Skeletal muscle tissue (tissue), 4 donors: ENCODE measurements around the gene PPP2R3C. TPM values are rescaled to one million over a fixed set of nuclear protein-coding genes. Genes with fewer than 3 reads are reported as not detected.
A peak's percentile ranks its signal among the peaks of the same experiment; 100 is the strongest.
"Not testable (repeated sequence)": the region's sequence is repeated elsewhere in the genome, so short reads cannot be mapped to it uniquely, and the experiment has no call there.

Experiments
- H3K27ac ChIP-seq: one replicate; pipeline ENCODE4 v1.7.0; 2013; ENCODE audit warnings: mild to moderate bottlenecking, low read depth, low read length, inconsistent platforms
- H3K27me3 ChIP-seq, 3 donors: one replicate each; pipeline ENCODE4 v1.7.0; 2013; ENCODE audit warnings: low read length in 3 of 3; ENCODE audit not compliant: control insufficient read depth in 3 of 3, insufficient read depth in 3 of 3
- H3K36me3 ChIP-seq, 3 donors: one replicate each; pipeline ENCODE4 v1.7.0; 2013; ENCODE audit warnings: low read length in 3 of 3; ENCODE audit not compliant: control insufficient read depth in 3 of 3, insufficient read depth in 3 of 3
- H3K4me1 ChIP-seq, 3 donors: one replicate each; pipeline ENCODE4 v1.7.0; 2013; ENCODE audit warnings: low read length in 3 of 3, mild to moderate bottlenecking in 3 of 3; ENCODE audit not compliant: control insufficient read depth in 3 of 3, insufficient read depth in 3 of 3
- H3K4me3 ChIP-seq, 3 donors: one replicate each; pipeline ENCODE4 v1.7.0; 2013; ENCODE audit warnings: low read length in 3 of 3
- H3K9ac ChIP-seq, 3 donors: one replicate each; pipeline ENCODE4 v1.7.0; 2013; ENCODE audit warnings: low read length in 3 of 3, mild to moderate bottlenecking in 3 of 3, moderate library complexity in 2 of 3, low read depth in 1 of 3
- H3K9me3 ChIP-seq, 3 donors: one replicate each; pipeline ENCODE4 v1.7.0; 2013; ENCODE audit warnings: low read length in 3 of 3; ENCODE audit not compliant: control insufficient read depth in 3 of 3
- total RNA-seq: library from RNA; depleted of rRNA; stranded (reverse); fragments of >200 nt; gene quantifications from one replicate; pipeline ENCODE4 v1.2.3, GENCODE V29; 2014
- donor health status: Osteomylitis.

Gene PPP2R3C
- total RNA-seq, 1 donor from 2014 or later = 52.7 TPM

DNA sequence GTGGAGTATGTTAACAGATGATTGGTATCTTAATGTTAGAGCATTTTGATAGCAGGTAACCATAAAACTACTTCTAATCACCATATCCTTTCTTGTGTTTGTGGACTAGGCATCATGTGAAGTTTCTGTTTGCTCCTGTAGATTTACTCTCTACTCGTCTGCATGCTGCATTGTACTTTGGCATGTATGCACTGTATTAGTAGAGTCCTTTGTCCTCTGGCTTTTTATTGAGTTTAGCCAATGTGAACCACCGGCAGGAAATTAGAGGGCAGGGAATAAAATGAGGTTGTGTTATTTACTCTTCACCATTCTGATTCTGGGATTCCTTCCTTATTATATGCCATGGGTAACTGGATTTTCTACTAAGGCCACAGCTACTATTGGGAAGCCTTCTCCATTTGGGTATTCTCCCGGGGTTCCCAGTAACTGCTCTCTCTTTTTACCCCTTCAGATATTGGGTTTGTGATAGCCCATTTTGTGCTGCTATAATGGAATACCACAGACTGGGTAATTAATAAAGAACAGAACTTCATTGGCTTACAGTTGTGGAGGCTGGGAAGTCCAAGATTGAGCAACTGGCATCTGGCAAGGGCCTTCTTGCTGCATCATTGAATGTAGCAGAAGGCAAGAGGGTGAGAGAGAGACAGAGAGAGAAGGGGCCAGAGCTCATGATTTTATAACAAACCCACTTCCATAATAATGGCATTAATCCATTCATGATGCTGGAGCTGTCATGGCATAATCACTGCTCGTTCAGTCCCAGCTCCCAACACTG is 53.4 kb downstream of the PPP2R3C start:
- Histone ChIP-seq H3K9ac (no peak overlapping the region), H3K36me3 (peaks cover 5 to 20% (median 7%) of the 10 kb centered on the region in 3 donors), H3K9me3 (no peaks in the 10 kb centered on the region), H3K4me1 (no peaks in the 10 kb centered on the region), H3K4me3 (no peak overlapping the region), H3K27me3 (no peaks in the 10 kb centered on the region), H3K27ac (no peak overlapping the region)

GRCh38 chr14:35065731-35066130 is 56.1 kb downstream of the PPP2R3C start:
- not testable (repeated sequence) for H3K9ac ChIP-seq, H3K9me3 ChIP-seq, H3K27me3 ChIP-seq, H3K4me1 ChIP-seq, H3K27ac ChIP-seq, H3K4me3 ChIP-seq
- peaks cover 5 to 19% (median 7%) of the 10 kb centered on the region in 3 donors for H3K36me3 ChIP-seq

DNA sequence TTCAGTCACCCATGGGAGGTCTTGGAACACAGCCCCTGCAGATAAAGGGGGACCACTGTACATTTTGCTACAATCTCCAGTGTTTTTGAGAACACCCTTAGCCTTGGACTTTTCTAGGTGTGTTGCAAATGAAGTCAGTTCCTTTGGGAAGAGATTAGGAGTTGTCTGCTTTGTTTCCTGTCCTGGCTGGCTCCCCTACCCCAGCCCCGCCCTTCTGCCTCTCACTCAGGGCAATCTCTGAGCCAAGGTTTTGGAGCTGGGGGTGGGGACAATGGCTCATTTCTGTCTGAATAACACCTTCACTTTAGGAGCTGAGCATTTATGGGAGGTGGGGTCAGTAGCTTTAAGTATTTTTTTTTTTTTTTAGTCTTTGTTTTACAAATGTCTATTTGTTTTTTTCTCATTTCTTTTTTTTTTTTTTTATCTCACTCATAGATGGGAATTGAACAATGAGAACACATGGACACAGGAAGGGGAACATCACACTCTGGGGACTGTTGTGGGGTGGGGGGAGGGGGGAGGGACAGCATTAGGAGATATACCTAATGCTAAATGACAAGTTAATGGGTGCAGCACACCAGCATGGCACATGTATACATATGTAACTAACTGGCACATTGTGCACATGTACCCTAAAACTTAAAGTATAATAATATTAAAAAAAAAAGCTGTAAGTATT is 60.5 kb downstream of the PPP2R3C start:
- H3K36me3 ChIP-seq = peaks cover 9 to 18% (median 14%) of the 10 kb centered on the region in 3 donors
- not testable (repeated sequence) for H3K4me1 ChIP-seq, H3K9me3 ChIP-seq, H3K27ac ChIP-seq, H3K4me3 ChIP-seq, H3K9ac ChIP-seq, H3K27me3 ChIP-seq

DNA sequence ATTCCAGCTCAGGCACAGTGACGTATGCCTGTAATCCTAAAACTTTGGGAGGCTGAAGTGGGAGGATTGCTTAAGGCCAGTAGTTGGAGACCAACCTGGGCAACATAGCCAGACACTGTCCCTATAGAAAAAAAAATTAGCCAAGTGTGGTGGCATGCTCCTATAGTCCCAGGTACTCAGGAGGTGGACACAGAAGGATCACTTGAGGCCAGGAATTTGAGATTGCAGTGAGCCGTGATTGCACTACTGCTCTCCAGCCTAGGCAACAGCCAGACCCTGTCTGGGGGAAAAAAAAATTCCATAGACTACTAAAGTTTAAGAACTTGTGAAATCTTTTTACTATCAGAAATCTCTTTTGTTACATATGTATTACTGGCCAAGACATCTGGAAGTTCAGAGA is 69.2 kb downstream of the PPP2R3C start:
- H3K9ac ChIP-seq = no peak overlapping the region
- no peak overlapping the region for H3K27ac ChIP-seq
- peaks cover 4 to 5% (median 5%) of the 10 kb centered on the region in 3 donors for H3K36me3 ChIP-seq

DNA sequence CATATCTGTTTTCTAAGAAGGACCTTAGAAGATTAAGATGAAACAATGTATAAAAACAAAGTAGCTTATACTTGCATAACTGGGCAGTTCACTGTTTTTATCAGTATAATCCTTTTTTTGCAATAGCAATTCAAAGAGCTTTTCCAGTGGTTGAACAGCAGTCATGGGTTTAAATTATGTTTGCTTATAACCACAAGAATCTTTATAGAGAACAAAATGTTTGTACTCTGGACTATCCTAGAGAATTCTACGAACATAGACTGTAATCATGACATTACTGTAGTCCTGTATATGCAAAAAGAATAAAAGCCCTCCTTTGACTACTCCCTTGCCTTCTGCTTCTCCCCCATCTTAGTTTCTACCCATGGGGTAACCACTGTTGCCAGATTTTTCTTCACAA is 70.0 kb downstream of the PPP2R3C start:
- H3K9ac ChIP-seq = no peak overlapping the region
- peak overlapping the region; percentile 75 for H3K27ac ChIP-seq
- peaks cover 8 to 13% (median 9%) of the 10 kb centered on the region in 3 donors for H3K4me1 ChIP-seq
- H3K9me3 ChIP-seq = no peaks in the 10 kb centered on the region
- peaks cover 4 to 5% (median 5%) of the 10 kb centered on the region in 3 donors for H3K36me3 ChIP-seq
- no peaks in the 10 kb centered on the region for H3K27me3 ChIP-seq
- H3K4me3 ChIP-seq = no peak overlapping the region

More for the DNA sequence above, 69.2 kb downstream of the PPP2R3C start:
- H3K4me1 ChIP-seq = peaks cover under 1 to 10% (median 4%) of the 10 kb centered on the region in 3 donors
- no peaks in the 10 kb centered on the region for H3K9me3 ChIP-seq
- H3K4me3 ChIP-seq = no peak overlapping the region
- H3K27me3 ChIP-seq = no peaks in the 10 kb centered on the region

GRCh38 chr14:35050652-35051051 is 71.1 kb downstream of the PPP2R3C start:
- no peaks in the 10 kb centered on the region for H3K27me3 ChIP-seq
- peaks cover 2 to 5% (median 5%) of the 10 kb centered on the region in 3 donors for H3K36me3 ChIP-seq
- no peak overlapping the region for H3K9ac ChIP-seq
- peak overlapping the region; percentile 75 for H3K27ac ChIP-seq
- peaks cover 9 to 14% (median 13%) of the 10 kb centered on the region in 3 donors for H3K4me1 ChIP-seq
- no peak overlapping the region for H3K4me3 ChIP-seq
- no peaks in the 10 kb centered on the region for H3K9me3 ChIP-seq

GRCh38 chr14:35047976-35048513 is 73.7 kb downstream of the PPP2R3C start:
- Histone ChIP-seq H3K4me1 (peaks cover 14 to 17% (median 15%) of the 10 kb centered on the region in 3 donors), H3K27ac (no peak overlapping the region), H3K4me3 (no peak overlapping the region), H3K27me3 (no peaks in the 10 kb centered on the region), H3K9ac (no peak overlapping the region), H3K9me3 (no peaks in the 10 kb centered on the region), H3K36me3 (no peaks in the 10 kb centered on the region)

GRCh38 chr14:35046751-35047536 is 74.8 kb downstream of the PPP2R3C start:
- Histone ChIP-seq H3K4me3 (peak overlapping the region; percentile 91 to 95 (median 94)), H3K36me3 (no peaks in the 10 kb centered on the region), H3K4me1 (peaks cover 14 to 17% (median 15%) of the 10 kb centered on the region in 3 donors), H3K9ac (peak overlapping the region; percentile 93 to 100 (median 96)), H3K27ac (peak overlapping the region; percentile 98), H3K27me3 (no peaks in the 10 kb centered on the region), H3K9me3 (no peaks in the 10 kb centered on the region)

DNA sequence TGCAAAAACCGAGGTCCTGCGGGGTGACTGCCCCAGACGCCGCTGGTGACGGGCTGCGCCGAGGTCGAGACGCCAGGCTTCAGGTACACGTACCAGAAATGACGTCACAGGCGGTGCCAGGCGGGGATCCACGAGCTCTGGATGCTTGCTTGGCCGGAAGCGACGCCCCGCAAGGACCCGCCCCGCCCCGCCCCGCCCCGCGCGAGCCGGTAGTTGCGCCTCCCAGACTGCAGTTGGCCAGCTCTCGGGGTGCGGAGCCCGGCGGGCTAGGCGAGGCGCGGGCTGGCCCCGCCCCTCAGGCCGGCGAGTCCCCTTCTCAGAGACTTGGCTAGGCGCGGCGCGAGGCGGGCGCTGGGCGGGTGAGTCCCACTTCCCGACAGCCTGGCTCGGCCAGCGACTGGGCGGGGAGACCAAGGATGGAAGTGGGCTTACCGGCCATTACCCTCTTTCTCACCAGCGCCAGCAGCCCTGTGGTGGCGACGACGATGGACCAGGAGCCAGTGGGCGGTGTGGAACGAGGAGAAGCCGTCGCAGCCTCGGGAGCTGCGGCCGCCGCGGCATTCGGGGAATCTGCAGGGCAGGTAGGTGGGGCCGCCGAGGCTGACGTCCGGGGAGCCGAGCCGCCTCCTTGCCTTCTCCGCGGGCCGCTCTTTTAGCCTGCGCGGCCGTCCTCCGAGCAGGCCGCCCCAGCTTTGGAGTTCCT is 75.6 kb downstream of the PPP2R3C start, which contains the start of gene FAM177A1:
FAM177A1 (plus strand) TSS at position 225 of the 703 bp plus-strand sequence; CDS start at position 417, 192 bp downstream.
- Histone ChIP-seq H3K27me3 (no peaks in the 10 kb centered on the region), H3K36me3 (no peaks in the 10 kb centered on the region), H3K4me1 (peaks cover 14 to 17% (median 15%) of the 10 kb centered on the region in 3 donors), H3K27ac (peak within 1 kb of the TSS; percentile 98), H3K4me3 (peak within 1 kb of the TSS; percentile 94 to 95 (median 95)), H3K9ac (peak within 1 kb of the TSS; percentile 94 to 100 (median 96)), H3K9me3 (no peaks in the 10 kb centered on the region)
